ENCODE results near the gene IPO4.

The IPO4 gene

DNA sequence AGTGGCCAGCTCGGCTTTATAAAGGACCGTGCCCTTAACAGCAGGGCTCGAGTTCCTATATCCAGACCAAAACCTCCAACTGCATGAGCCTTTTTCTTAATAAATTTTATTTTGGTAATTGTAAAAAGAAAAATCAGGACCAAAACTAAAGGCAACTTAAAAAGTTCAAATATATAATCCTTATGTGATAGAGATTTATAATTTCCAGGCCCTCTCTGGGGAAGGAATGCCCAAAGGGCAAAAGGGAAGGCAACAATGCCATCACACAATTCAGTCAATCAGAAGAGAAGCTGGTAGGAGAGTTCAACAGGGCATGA lies 401 bp upstream of the IPO4 start:
- Histone ChIP-seq H3K36me3 (replicated peaks; ENCODE audit: insufficient read depth, low read length) (no peaks in the 10 kb centered on the region), H4K20me1 (ENCODE audit: insufficient read depth, low read length) (no peaks in the 10 kb centered on the region), H3F3A (ENCODE audit: insufficient read depth, low read length) (peaks cover 14% of the 10 kb centered on the region), H3K79me2 (ENCODE audit: low read length) (peaks cover 14% of the 10 kb centered on the region), H2AFZ (ENCODE audit: low read length) (no peak overlapping the region), H3K27me3 (replicated peaks; ENCODE audit: insufficient read depth, low read length) (no peaks in the 10 kb centered on the region), H3K4me2 (ENCODE audit: low read depth, low read length) (peak overlapping the region; percentile 68; the same call in 1 of the 2 replicates), H3K9me3 (replicated peaks; ENCODE audit: insufficient read depth, low read length) (no peaks in the 10 kb centered on the region), H3K4me1 (ENCODE audit: low read length) (peaks cover 5% of the 10 kb centered on the region; the same call in 1 of the 2 replicates), H3K4me3 (ENCODE audit: low read length) (no peak overlapping the region), H3K9ac (ENCODE audit: low read length) (no peak overlapping the region; the same call in 1 of the 2 replicates), H3K9me2 (replicated peaks; ENCODE audit: insufficient read depth, low read length) (no peaks in the 10 kb centered on the region), H3K27ac (ENCODE audit: low read length) (peak overlapping the region; percentile 21; the same call in 1 of the 2 replicates)
- no peak for DNase-seq
- TF ChIP-seq EZH2phosphoT487 (IDR thresholded peaks at IDR 0.05; ENCODE audit: low read length) (no peak), EZH2 (optimal IDR thresholded peaks at IDR 0.05; ENCODE audit: low read depth, low read length) (no peak)
- TF ChIP-seq, protein P1, sequence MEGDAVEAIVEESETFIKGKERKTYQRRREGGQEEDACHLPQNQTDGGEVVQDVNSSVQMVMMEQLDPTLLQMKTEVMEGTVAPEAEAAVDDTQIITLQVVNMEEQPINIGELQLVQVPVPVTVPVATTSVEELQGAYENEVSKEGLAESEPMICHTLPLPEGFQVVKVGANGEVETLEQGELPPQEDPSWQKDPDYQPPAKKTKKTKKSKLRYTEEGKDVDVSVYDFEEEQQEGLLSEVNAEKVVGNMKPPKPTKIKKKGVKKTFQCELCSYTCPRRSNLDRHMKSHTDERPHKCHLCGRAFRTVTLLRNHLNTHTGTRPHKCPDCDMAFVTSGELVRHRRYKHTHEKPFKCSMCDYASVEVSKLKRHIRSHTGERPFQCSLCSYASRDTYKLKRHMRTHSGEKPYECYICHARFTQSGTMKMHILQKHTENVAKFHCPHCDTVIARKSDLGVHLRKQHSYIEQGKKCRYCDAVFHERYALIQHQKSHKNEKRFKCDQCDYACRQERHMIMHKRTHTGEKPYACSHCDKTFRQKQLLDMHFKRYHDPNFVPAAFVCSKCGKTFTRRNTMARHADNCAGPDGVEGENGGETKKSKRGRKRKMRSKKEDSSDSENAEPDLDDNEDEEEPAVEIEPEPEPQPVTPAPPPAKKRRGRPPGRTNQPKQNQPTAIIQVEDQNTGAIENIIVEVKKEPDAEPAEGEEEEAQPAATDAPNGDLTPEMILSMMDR (IDR thresholded peaks at IDR 0.05; ENCODE audit: low read length) = no peak

- H3K4me2 ChIP-seq (ENCODE audit: low read depth, low read length) = peak overlapping the region; percentile 68
- H3K27me3 ChIP-seq (replicated peaks; ENCODE audit: insufficient read depth, low read length) = no peaks in the 10 kb centered on the region
- no peaks in the 10 kb centered on the region for H3K36me3 ChIP-seq (replicated peaks; ENCODE audit: insufficient read depth, low read length)
- peaks cover 5% of the 10 kb centered on the region; the same call in 1 of the 2 replicates for H3K4me1 ChIP-seq (ENCODE audit: low read length)
- no peaks in the 10 kb centered on the region for H3K9me2 ChIP-seq (replicated peaks; ENCODE audit: insufficient read depth, low read length)
- H3K79me2 ChIP-seq (ENCODE audit: low read length) = peaks cover 8% of the 10 kb centered on the region; the same call in 1 of the 2 replicates
- H3F3A ChIP-seq (ENCODE audit: insufficient read depth, low read length) = peaks cover 14% of the 10 kb centered on the region
- peak overlapping the region; percentile 75; the same call in 1 of the 2 replicates for H3K4me3 ChIP-seq (ENCODE audit: low read length)
- TF ChIP-seq EZH2phosphoT487 (IDR thresholded peaks at IDR 0.05; ENCODE audit: low read length) (no peak), EZH2 (optimal IDR thresholded peaks at IDR 0.05; ENCODE audit: low read depth, low read length) (no peak)
- TF ChIP-seq, protein P1 (IDR thresholded peaks at IDR 0.05; ENCODE audit: low read length) = no peak
- peak overlapping the region; percentile 81; the same call in 1 of the 2 replicates for H3K27ac ChIP-seq (ENCODE audit: low read length)
- no peak overlapping the region for H2AFZ ChIP-seq (ENCODE audit: low read length)
- DNase-seq = no peak
- no peaks in the 10 kb centered on the region for H4K20me1 ChIP-seq (ENCODE audit: insufficient read depth, low read length)
- no peaks in the 10 kb centered on the region for H3K9me3 ChIP-seq (replicated peaks; ENCODE audit: insufficient read depth, low read length)
- no peak overlapping the region; the same call in 1 of the 2 replicates for H3K9ac ChIP-seq (ENCODE audit: low read length)
Observed at GRCh38 chr14:24187539-24187915, 1.1 kb downstream of the IPO4 start.

DNA sequence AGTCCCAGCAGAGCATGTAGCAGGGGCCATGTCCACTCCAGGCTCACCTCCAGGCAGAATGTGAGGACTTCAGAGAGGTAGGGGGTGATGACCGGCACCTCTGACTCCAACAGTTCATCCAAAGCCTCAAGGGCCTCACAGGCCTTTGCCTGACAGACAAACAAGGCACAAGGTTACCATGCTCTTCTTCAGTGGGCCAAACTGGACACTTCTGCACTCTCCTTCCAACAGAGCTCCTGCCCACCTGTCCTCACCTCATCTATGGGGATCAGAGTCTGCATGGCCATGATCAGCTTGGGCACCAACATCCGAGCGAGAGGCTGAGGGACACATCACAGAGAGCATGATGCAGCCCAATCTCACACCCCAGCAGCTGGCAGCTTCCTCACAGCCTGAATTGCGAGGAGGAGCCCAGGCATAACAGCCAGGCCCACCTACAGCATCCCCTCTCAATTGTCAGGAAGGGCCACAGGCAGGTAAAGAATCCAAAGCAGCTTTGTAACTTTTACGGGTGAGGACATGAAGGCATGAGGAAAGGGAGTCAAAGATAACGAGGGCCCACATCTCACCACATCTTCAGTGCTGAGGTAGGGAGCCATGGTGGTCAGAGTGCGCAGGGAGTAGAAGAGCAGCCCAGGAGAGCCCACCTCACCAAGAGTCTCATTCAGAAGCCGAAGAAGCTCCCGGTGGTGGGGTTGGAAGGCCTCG lies 1.6 kb downstream of the IPO4 start:
- no peaks in the 10 kb centered on the region for H3K36me3 ChIP-seq (replicated peaks; ENCODE audit: insufficient read depth, low read length)
- no peaks in the 10 kb centered on the region for H3K27me3 ChIP-seq (replicated peaks; ENCODE audit: insufficient read depth, low read length)
- no peak overlapping the region for H3K4me3 ChIP-seq (ENCODE audit: low read length)
- H3K79me2 ChIP-seq (ENCODE audit: low read length) = peaks cover 6% of the 10 kb centered on the region; the same call in 1 of the 2 replicates
- DNase-seq = no peak
- H3K4me1 ChIP-seq (ENCODE audit: low read length) = peaks cover 5% of the 10 kb centered on the region; the same call in 1 of the 2 replicates
- H3K9me3 ChIP-seq (replicated peaks; ENCODE audit: insufficient read depth, low read length) = no peaks in the 10 kb centered on the region
- no peak overlapping the region for H2AFZ ChIP-seq (ENCODE audit: low read length)
- H4K20me1 ChIP-seq (ENCODE audit: insufficient read depth, low read length) = no peaks in the 10 kb centered on the region
- H3K9ac ChIP-seq (ENCODE audit: low read length) = no peak overlapping the region
- H3K4me2 ChIP-seq (ENCODE audit: low read depth, low read length) = no peak overlapping the region
- peaks cover 14% of the 10 kb centered on the region for H3F3A ChIP-seq (ENCODE audit: insufficient read depth, low read length)
- H3K9me2 ChIP-seq (replicated peaks; ENCODE audit: insufficient read depth, low read length) = no peaks in the 10 kb centered on the region
- TF ChIP-seq EZH2 (optimal IDR thresholded peaks at IDR 0.05; ENCODE audit: low read depth, low read length) (no peak), EZH2phosphoT487 (IDR thresholded peaks at IDR 0.05; ENCODE audit: low read length) (no peak)
- TF ChIP-seq, protein P1 (IDR thresholded peaks at IDR 0.05; ENCODE audit: low read length) = no peak
- no peak overlapping the region for H3K27ac ChIP-seq (ENCODE audit: low read length)
